ENCODE measurements around the gene AGO1.

The AGO1 gene

DNA sequence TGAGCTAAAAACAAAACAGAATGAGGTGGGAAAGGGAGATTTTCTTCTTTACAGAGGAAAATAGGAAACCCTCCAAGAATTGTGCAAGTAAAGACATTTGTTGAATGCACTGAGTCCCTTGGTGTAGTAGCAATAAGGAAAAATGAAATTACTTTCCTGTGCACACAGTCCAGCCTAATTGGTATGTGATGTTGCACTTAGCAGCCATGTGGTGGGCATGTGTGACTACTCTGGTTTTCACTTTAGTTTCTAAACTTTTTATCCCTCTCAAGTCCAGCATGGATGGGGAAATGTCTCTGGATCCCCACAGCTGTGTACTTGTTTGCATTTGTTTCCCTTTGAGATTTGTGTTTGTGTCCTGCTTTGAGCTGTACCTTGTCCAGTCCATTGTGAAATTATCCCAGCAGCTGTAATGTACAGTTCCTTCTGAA is 40.8 kb downstream of the AGO1 start:
- no peak overlapping the region for H3K4me2 ChIP-seq
- TF ChIP-seq, protein P1, sequence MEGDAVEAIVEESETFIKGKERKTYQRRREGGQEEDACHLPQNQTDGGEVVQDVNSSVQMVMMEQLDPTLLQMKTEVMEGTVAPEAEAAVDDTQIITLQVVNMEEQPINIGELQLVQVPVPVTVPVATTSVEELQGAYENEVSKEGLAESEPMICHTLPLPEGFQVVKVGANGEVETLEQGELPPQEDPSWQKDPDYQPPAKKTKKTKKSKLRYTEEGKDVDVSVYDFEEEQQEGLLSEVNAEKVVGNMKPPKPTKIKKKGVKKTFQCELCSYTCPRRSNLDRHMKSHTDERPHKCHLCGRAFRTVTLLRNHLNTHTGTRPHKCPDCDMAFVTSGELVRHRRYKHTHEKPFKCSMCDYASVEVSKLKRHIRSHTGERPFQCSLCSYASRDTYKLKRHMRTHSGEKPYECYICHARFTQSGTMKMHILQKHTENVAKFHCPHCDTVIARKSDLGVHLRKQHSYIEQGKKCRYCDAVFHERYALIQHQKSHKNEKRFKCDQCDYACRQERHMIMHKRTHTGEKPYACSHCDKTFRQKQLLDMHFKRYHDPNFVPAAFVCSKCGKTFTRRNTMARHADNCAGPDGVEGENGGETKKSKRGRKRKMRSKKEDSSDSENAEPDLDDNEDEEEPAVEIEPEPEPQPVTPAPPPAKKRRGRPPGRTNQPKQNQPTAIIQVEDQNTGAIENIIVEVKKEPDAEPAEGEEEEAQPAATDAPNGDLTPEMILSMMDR (conservative IDR thresholded peaks at IDR 0.05; ENCODE audit: low read depth, low read length) = no peak
- no peaks in the 10 kb centered on the region for H3K27me3 ChIP-seq (ENCODE audit: insufficient read depth, low read depth)
- H3K9ac ChIP-seq = no peak overlapping the region
- no peaks in the 10 kb centered on the region for H3K79me2 ChIP-seq (ENCODE audit: insufficient read depth, low read depth)
- H3K27ac ChIP-seq = no peak overlapping the region
- no peak overlapping the region for H3K4me3 ChIP-seq (IDR thresholded peaks at IDR 0.05; ENCODE audit: insufficient read depth, low read depth, low read length)
- H3K4me1 ChIP-seq (ENCODE audit: low read depth, poor library complexity, severe bottlenecking) = no peaks in the 10 kb centered on the region
- H3K36me3 ChIP-seq (ENCODE audit: insufficient read depth) = no peaks in the 10 kb centered on the region
- H4K20me1 ChIP-seq (ENCODE audit: insufficient read depth) = no peaks in the 10 kb centered on the region
- no peak overlapping the region for H2AFZ ChIP-seq (ENCODE audit: low read depth)

DNA sequence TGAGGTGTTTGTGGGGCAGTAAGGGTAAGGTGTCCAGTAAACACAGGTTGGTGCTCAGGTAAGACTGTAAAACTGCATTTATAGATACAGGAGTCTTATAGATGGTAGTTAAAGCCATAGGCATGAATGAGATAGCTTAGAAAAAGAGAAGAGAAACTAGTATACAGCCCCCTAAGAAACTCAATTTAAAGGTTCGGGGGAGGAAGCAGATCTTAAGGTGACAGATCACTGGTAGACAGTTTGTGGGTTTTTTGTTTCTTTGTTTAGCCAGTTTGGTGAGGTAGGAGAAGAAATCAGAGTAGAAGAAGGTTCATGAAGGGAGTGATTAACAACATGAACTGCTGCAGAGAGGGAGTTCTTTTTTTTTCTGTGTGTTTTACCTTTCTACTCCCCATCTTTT is 41.8 kb downstream of the AGO1 start:
- H3K36me3 ChIP-seq (ENCODE audit: insufficient read depth) = no peaks in the 10 kb centered on the region
- TF ChIP-seq, protein P1 (conservative IDR thresholded peaks at IDR 0.05; ENCODE audit: low read depth, low read length) = no peak

DNA sequence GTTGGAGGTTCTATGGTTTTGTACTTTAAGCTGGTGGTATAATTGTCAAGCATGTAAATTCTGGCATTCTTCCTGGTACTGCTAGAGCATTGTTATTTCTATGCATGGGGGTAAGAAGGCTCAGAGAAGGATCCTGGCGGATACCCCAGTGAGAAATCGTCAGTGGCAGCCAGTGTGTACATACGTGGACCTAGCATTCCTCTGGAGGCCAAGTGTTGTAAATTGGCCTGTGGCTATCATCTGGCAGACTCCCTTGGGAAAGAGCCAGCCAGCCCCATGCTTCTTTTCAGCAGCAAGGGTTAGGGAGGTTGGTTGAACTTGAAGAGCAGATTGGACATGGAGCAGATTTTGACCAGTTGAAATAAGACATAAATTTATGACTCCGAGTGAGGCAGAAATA is 42.7 kb downstream of the AGO1 start:
- H3K9ac ChIP-seq = no peak overlapping the region
- H3K79me2 ChIP-seq (ENCODE audit: insufficient read depth, low read depth) = no peaks in the 10 kb centered on the region
- no peaks in the 10 kb centered on the region for H4K20me1 ChIP-seq (ENCODE audit: insufficient read depth)
- TF ChIP-seq, protein P1 (conservative IDR thresholded peaks at IDR 0.05; ENCODE audit: low read depth, low read length) = no peak
- H2AFZ ChIP-seq (ENCODE audit: low read depth) = no peak overlapping the region
- H3K27me3 ChIP-seq (ENCODE audit: insufficient read depth, low read depth) = no peaks in the 10 kb centered on the region
- H3K4me2 ChIP-seq = no peak overlapping the region
- no peaks in the 10 kb centered on the region for H3K36me3 ChIP-seq (ENCODE audit: insufficient read depth)
- no peak overlapping the region for H3K4me3 ChIP-seq (IDR thresholded peaks at IDR 0.05; ENCODE audit: insufficient read depth, low read depth, low read length)
- peaks cover 2% of the 10 kb centered on the region for H3K4me1 ChIP-seq (ENCODE audit: low read depth, poor library complexity, severe bottlenecking)
- no peak overlapping the region for H3K27ac ChIP-seq

More for the DNA sequence above, 41.8 kb downstream of the AGO1 start:
- no peaks in the 10 kb centered on the region for H3K27me3 ChIP-seq (ENCODE audit: insufficient read depth, low read depth)
- H3K4me3 ChIP-seq (IDR thresholded peaks at IDR 0.05; ENCODE audit: insufficient read depth, low read depth, low read length) = no peak overlapping the region
- no peak overlapping the region for H3K27ac ChIP-seq
- H3K4me1 ChIP-seq (ENCODE audit: low read depth, poor library complexity, severe bottlenecking) = no peaks in the 10 kb centered on the region
- no peaks in the 10 kb centered on the region for H3K79me2 ChIP-seq (ENCODE audit: insufficient read depth, low read depth)
- H3K4me2 ChIP-seq = no peak overlapping the region
- H3K9ac ChIP-seq = no peak overlapping the region
- H4K20me1 ChIP-seq (ENCODE audit: insufficient read depth) = no peaks in the 10 kb centered on the region
- no peak overlapping the region for H2AFZ ChIP-seq (ENCODE audit: low read depth)

DNA sequence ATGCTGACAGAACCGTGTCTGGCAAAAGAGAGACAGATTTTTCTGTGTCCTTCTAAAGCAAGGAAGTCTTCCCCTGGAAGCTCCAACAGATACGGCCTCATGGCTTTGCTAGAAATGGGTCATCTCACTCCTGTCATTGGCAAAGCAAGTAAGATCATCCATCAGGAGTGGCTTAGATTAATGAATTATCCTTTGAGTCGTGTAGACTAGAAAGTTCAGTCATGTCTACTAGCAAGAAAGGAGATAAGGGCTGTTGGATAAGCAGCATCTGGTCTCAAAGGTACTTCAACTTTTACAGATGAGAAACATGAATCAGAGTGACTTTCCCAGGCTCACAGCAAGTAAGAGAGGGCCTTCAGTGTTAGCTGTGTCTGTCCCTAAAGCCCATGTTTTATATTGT is 44.5 kb downstream of the AGO1 start:
- Histone ChIP-seq H3K36me3 (ENCODE audit: insufficient read depth) (no peaks in the 10 kb centered on the region), H3K27ac (no peak overlapping the region), H3K4me2 (no peak overlapping the region), H4K20me1 (ENCODE audit: insufficient read depth) (no peaks in the 10 kb centered on the region), H3K79me2 (ENCODE audit: insufficient read depth, low read depth) (peaks cover 8% of the 10 kb centered on the region), H3K4me3 (IDR thresholded peaks at IDR 0.05; ENCODE audit: insufficient read depth, low read depth, low read length) (no peak overlapping the region), H3K9ac (no peak overlapping the region), H3K4me1 (ENCODE audit: low read depth, poor library complexity, severe bottlenecking) (peaks cover 11% of the 10 kb centered on the region), H3K27me3 (ENCODE audit: insufficient read depth, low read depth) (peaks cover 1% of the 10 kb centered on the region; the same call in 1 of the 2 replicates), H2AFZ (ENCODE audit: low read depth) (no peak overlapping the region)
- TF ChIP-seq, protein P1 (conservative IDR thresholded peaks at IDR 0.05; ENCODE audit: low read depth, low read length) = no peak
